ENCODE results near the gene ABCF2. TPM values are rescaled to one million over a fixed set of nuclear protein-coding genes. Genes with fewer than 3 reads are reported as not detected.

Gene ABCF2
- total and polyA plus RNA-seq, 10 of the 15 experiments (the other 5 are each of a cell fraction or from before 2014, with no cell fraction given) = 29.3 to 76.3 (median 57.1) TPM

GRCh38 chr7:151185762-151186639 lies 41.0 kb downstream of the ABCF2 start:
- no peak for DNase-seq (ENCODE audit: low read depth, low spot score)
- POLR2A ChIA-PET = no interaction called here
- Histone ChIP-seq H3K9ac (ENCODE audit: control insufficient read depth, insufficient read depth, low read length) (no peak overlapping the region), H3K4me1 (ENCODE audit: control insufficient read depth, insufficient read depth, low read length) (peaks cover 7% of the 10 kb centered on the region), H4K20me1 (ENCODE audit: control insufficient read depth, insufficient read depth) (no peaks in the 10 kb centered on the region; the same call in 1 of the 2 replicates), H3K9me3 (replicated peaks; ENCODE audit: control insufficient read depth, insufficient read depth, low read length) (no peaks in the 10 kb centered on the region), H3K79me2 (ENCODE audit: control insufficient read depth, insufficient read depth, low read length) (no peaks in the 10 kb centered on the region), H3K36me3 (ENCODE audit: control insufficient read depth in 2 of 2, insufficient read depth in 2 of 2, low read length in 1 of 2) (no peaks in the 10 kb centered on the region), H3K4me2 (ENCODE audit: control insufficient read depth, insufficient read depth) (no peak overlapping the region), H3K27me3 (replicated peaks in 1 of 2; ENCODE audit: control insufficient read depth in 2 of 2, insufficient read depth in 2 of 2, low read length in 1 of 2) (peaks cover 0 to 3% of the 10 kb centered on the region in 2 experiments; a peak in 1 of 4 replicates), H3K4me3 (no peak overlapping the region), H2AFZ (ENCODE audit: control insufficient read depth, low read depth, low read length) (no peak overlapping the region), H3K27ac (ENCODE audit: control insufficient read depth, insufficient read depth) (no peak overlapping the region)
- no TSS peak for BruUV-seq (replicated peaks)
- in situ Hi-C loops (cut with MboI) = no loop called here
- CTCF ChIA-PET = no interaction called here
- ATAC-seq = no peak
- FAIRE-seq = no peak
- RAD21 ChIA-PET (ENCODE audit: unreplicated experiment) = no interaction called here
- intact Hi-C loops (cut with micrococcal nuclease; ENCODE audit: unreplicated experiment) = no loop called here
- SMC1A ChIA-PET (ENCODE audit: uncharacterized antibody, unreplicated experiment) = no interaction called here
- WGBS (ENCODE audit: insufficient coverage, insufficient replicate concordance, low lambda C conversion rate, missing lambda C conversion rate) = 47% methylated on average over 15 of the region's 16 CpGs
- no peak for TF ChIP-seq SIX5 (IDR thresholded peaks at IDR 0.05; ENCODE audit: low read depth, low read length, severe bottlenecking)
- TF ChIP-seq ATF7 (IDR thresholded peaks at IDR 0.05; ENCODE audit: low read depth) = no peak
- TF ChIP-seq ZNF24 (IDR thresholded peaks at IDR 0.05) = no peak
- no peak for TF ChIP-seq SKIL (IDR thresholded peaks at IDR 0.05; ENCODE audit: low read depth, poor library complexity, severe bottlenecking)
- no peak for TF ChIP-seq ZZZ3 (IDR thresholded peaks at IDR 0.05; ENCODE audit: control insufficient read depth, insufficient read length, low read depth)
- TF ChIP-seq SRF (IDR thresholded peaks at IDR 0.05; ENCODE audit: low read depth in 2 of 2, low read length in 2 of 2) = no peak
- TF ChIP-seq, protein P1, sequence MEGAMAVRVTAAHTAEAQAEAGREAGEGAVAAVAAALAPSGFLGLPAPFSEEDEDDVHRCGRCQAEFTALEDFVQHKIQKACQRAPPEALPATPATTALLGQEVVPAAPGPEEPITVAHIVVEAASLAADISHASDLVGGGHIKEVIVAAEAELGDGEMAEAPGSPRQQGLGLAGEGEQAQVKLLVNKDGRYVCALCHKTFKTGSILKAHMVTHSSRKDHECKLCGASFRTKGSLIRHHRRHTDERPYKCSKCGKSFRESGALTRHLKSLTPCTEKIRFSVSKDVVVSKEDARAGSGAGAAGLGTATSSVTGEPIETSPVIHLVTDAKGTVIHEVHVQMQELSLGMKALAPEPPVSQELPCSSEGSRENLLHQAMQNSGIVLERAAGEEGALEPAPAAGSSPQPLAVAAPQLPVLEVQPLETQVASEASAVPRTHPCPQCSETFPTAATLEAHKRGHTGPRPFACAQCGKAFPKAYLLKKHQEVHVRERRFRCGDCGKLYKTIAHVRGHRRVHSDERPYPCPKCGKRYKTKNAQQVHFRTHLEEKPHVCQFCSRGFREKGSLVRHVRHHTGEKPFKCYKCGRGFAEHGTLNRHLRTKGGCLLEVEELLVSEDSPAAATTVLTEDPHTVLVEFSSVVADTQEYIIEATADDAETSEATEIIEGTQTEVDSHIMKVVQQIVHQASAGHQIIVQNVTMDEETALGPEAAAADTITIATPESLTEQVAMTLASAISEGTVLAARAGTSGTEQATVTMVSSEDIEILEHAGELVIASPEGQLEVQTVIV (IDR thresholded peaks at IDR 0.05; ENCODE audit: borderline replicate concordance, partially characterized antibody) = no peak
- TF ChIP-seq, protein P2, sequence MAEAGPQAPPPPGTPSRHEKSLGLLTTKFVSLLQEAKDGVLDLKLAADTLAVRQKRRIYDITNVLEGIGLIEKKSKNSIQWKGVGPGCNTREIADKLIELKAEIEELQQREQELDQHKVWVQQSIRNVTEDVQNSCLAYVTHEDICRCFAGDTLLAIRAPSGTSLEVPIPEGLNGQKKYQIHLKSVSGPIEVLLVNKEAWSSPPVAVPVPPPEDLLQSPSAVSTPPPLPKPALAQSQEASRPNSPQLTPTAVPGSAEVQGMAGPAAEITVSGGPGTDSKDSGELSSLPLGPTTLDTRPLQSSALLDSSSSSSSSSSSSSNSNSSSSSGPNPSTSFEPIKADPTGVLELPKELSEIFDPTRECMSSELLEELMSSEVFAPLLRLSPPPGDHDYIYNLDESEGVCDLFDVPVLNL (IDR thresholded peaks at IDR 0.05; ENCODE audit: low read depth, low read length) = no peak
- no peak for TF ChIP-seq ZBTB33 (IDR thresholded peaks at IDR 0.05)
- no peak for TF ChIP-seq RCOR1 (conservative IDR thresholded peaks at IDR 0.05; ENCODE audit: low read depth, low read length)
- no peak for TF ChIP-seq TCF12 (IDR thresholded peaks at IDR 0.05; ENCODE audit: low read depth, low read length)
